HepG2 (cell line): ENCODE measurements around the gene LIM2. TPM values are rescaled to one million over a fixed set of nuclear protein-coding genes. Genes with fewer than 3 reads are reported as not detected.

Experiments used
- CBFB ChIP-seq: sonication (generic); formaldehyde crosslinking; IDR thresholded peaks from 2 replicates; pipeline ENCODE4 v1.4.0; 2020; ENCODE audit warnings: missing genetic modification reagents
- HHEX ChIP-seq: IDR thresholded peaks from 2 replicates; pipeline ENCODE4 v1.6.1; 2016; ENCODE audit warnings: control low read depth
- KIAA2018 ChIP-seq: sonication (generic); formaldehyde crosslinking; IDR thresholded peaks from 2 replicates; pipeline ENCODE4 v1.5.0; 2020; ENCODE audit warnings: mild to moderate bottlenecking, missing genetic modification reagents, borderline replicate concordance
- KLF9 ChIP-seq: IDR thresholded peaks from 2 replicates; pipeline ENCODE4 v1.6.1; 2016; ENCODE audit warnings: low read depth
- XRCC5 ChIP-seq: fragments of 200-400 bp; formaldehyde crosslinking; optimal IDR thresholded peaks from 2 replicates; pipeline ENCODE3; 2017; ENCODE audit warnings: mild to moderate bottlenecking, low read length
- ZBTB4 ChIP-seq: sonication (generic); formaldehyde crosslinking; IDR thresholded peaks from 2 replicates; pipeline ENCODE4 v1.4.0; 2020; ENCODE audit warnings: missing genetic modification reagents, mild to moderate bottlenecking, borderline replicate concordance
- ZBTB8A ChIP-seq: sonication (generic); formaldehyde crosslinking; IDR thresholded peaks from 2 replicates; pipeline ENCODE4 v1.4.0; 2020; ENCODE audit warnings: mild to moderate bottlenecking, low read depth, missing genetic modification reagents, borderline replicate concordance
- ZNF512B ChIP-seq: sonication (generic); formaldehyde crosslinking; IDR thresholded peaks from 2 replicates; pipeline ENCODE4 v1.5.1; 2020; ENCODE audit warnings: missing genetic modification reagents, mild to moderate bottlenecking, borderline replicate concordance
- ZNF550 ChIP-seq: sonication (generic); formaldehyde crosslinking; IDR thresholded peaks from 2 replicates; pipeline ENCODE4 v1.4.0; 2020; ENCODE audit warnings: mild to moderate bottlenecking, missing genetic modification reagents, borderline replicate concordance
- ZNF557 ChIP-seq: sonication (generic); formaldehyde crosslinking; IDR thresholded peaks from 2 replicates; pipeline ENCODE4 v1.4.0; 2020; ENCODE audit warnings: missing genetic modification reagents
- polyA plus RNA-seq, 8 experiments: library from polyadenylated mRNA; depleted of rRNA in 3 of 8; stranded (reverse) in 7 of 8; unstranded in 1 of 8; fragments of >200 nt; fragmentation: Illumina TruSeq in 4 of 8; extraction: Trizol in 4 of 8; gene quantifications; 2 replicates each; pipeline versions ENCODE4 v1.2.1 to v1.2.3, GENCODE V29; 2011 to 2016; ENCODE audit warnings: low read depth in 4 of 8, missing spikeins in 1 of 8, mixed read lengths in 1 of 8; ENCODE audit not compliant: insufficient read depth in 1 of 8
- total RNA-seq, 5 experiments: library from RNA; depleted of rRNA; stranded (reverse); fragments of >200 nt; fragmentation: Illumina TruSeq; extraction: Trizol; gene quantifications; 2 replicates each; pipeline ENCODE4 v1.2.3, GENCODE V29; 2016; ENCODE audit warnings: low read depth in 1 of 5

The LIM2 gene
- total and polyA plus RNA-seq, 2 of the 13 experiments (the other 11 are each of a cell fraction or from before 2014, with no cell fraction given), result 1.3 TPM; not detected in 1

GRCh38 chr19:51338563-51339312 is 49.0 kb downstream of the LIM2 start (continued):
- TF ChIP-seq ZNF512B (CRISPR knock-in tag), result no peak
- TF ChIP-seq ZNF557 (CRISPR knock-in tag), result no peak
- TF ChIP-seq XRCC5, result no peak
- TF ChIP-seq CBFB (CRISPR knock-in tag), result no peak
- no peak for TF ChIP-seq KLF9 (CRISPR knock-in tag)
- no peak for TF ChIP-seq HHEX (CRISPR knock-in tag)
- TF ChIP-seq KIAA2018 (CRISPR knock-in tag), result no peak
- TF ChIP-seq ZBTB4 (CRISPR knock-in tag), result no peak
- TF ChIP-seq ZNF550 (CRISPR knock-in tag), result no peak
- TF ChIP-seq ZBTB8A (CRISPR knock-in tag), result no peak
